Measurements from ENCODE around the gene SLC9A7. TPM values are rescaled to one million over a fixed set of nuclear protein-coding genes. Genes with fewer than 3 reads are reported as not detected.

The SLC9A7 gene
- total RNA-seq, 4 donors from 2014 or later = 0.82 to 29.2 (median 2.3) TPM

DNA sequence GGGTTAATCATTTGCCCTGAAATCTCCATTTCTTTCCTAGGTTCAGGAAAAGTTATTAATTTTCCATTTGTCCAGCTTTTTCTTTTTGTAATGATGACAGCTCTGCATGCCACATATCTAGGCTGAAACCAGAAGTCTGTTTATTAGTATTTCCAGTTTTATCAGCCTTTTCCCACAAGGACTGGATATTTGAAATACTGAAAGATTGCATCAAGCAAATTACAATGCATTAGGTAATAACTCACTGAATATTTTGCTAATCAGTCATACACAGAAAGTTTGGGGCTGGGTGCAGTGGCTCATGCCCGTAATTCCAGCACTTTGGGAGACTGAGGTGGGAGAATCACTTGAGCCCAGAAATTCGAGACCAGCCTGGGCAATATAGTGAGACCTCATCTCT, 21.5 kb downstream of the SLC9A7 start:
- no peak for DNase-seq
- Histone ChIP-seq H3K27me3 (no peaks in the 10 kb centered on the region), H3K4me1 (no peaks in the 10 kb centered on the region), H3K27ac (no peak overlapping the region), H3K36me3 (no peaks in the 10 kb centered on the region), H3K4me3 (no peak overlapping the region), H3K9me3 (no peaks in the 10 kb centered on the region)
- TF ChIP-seq POLR2AphosphoS5 (IDR thresholded peaks at IDR 0.05) (no peak), POLR2A (IDR thresholded peaks at IDR 0.05) (no peak), EP300 (IDR thresholded peaks at IDR 0.05; ENCODE audit: low read depth) (no peak)
- TF ChIP-seq, protein P1, sequence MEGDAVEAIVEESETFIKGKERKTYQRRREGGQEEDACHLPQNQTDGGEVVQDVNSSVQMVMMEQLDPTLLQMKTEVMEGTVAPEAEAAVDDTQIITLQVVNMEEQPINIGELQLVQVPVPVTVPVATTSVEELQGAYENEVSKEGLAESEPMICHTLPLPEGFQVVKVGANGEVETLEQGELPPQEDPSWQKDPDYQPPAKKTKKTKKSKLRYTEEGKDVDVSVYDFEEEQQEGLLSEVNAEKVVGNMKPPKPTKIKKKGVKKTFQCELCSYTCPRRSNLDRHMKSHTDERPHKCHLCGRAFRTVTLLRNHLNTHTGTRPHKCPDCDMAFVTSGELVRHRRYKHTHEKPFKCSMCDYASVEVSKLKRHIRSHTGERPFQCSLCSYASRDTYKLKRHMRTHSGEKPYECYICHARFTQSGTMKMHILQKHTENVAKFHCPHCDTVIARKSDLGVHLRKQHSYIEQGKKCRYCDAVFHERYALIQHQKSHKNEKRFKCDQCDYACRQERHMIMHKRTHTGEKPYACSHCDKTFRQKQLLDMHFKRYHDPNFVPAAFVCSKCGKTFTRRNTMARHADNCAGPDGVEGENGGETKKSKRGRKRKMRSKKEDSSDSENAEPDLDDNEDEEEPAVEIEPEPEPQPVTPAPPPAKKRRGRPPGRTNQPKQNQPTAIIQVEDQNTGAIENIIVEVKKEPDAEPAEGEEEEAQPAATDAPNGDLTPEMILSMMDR (IDR thresholded peaks at IDR 0.05) = no peak
- in situ Hi-C loops (cut with MboI; ENCODE audit: low pct_ligation_motif_present in 1 of 4, low pct_unique_long_range_greater_than_20kb in 1 of 4, low sequenced_read_pairs in 3 of 4) (no loop called here), intact Hi-C loops (cut with DNase I; ENCODE audit: low total_unique reads) (no loop called here)
- WGBS, 2 donors (ENCODE audit: low coverage in 1 of 2) = 35% methylated on average over 2 of the region's 2 CpGs; no CpG with 5 or more reads in 1 of the 2 donors

DNA sequence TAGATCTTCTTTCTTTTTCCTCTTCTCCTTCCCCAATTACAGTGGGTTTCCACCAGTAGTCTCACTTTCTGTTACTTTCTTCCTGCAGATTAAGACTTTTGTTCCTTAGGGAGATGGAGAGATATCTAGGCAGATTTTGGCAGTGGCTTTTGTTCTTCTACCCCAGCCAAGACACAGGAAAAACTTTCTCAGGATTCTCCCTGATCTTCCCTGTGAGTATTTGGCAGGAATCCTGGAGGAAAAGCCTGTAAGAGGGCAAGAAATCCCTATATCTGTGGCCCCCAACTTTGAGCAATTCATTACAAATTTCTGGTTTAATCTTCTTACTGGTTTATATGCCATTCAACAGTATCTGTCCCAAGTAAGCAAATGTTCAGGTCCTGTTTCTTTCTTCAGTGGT, 21.9 kb downstream of the SLC9A7 start:
- no peaks in the 10 kb centered on the region for H3K4me1 ChIP-seq
- in situ Hi-C loops (cut with MboI; ENCODE audit: low pct_ligation_motif_present in 1 of 4, low pct_unique_long_range_greater_than_20kb in 1 of 4, low sequenced_read_pairs in 3 of 4) = no loop called here
- H3K27ac ChIP-seq = no peak overlapping the region
- no peak overlapping the region for H3K4me3 ChIP-seq
- no peaks in the 10 kb centered on the region for H3K9me3 ChIP-seq
- TF ChIP-seq, protein P1 (IDR thresholded peaks at IDR 0.05) = no peak
- TF ChIP-seq POLR2AphosphoS5 (IDR thresholded peaks at IDR 0.05) = no peak
- no peak for TF ChIP-seq POLR2A (IDR thresholded peaks at IDR 0.05)
- no peak for TF ChIP-seq EP300 (IDR thresholded peaks at IDR 0.05; ENCODE audit: low read depth)
- H3K36me3 ChIP-seq = no peaks in the 10 kb centered on the region
- H3K27me3 ChIP-seq = no peaks in the 10 kb centered on the region
- intact Hi-C loops (cut with DNase I; ENCODE audit: low total_unique reads) = no loop called here
- no peak for DNase-seq

DNA sequence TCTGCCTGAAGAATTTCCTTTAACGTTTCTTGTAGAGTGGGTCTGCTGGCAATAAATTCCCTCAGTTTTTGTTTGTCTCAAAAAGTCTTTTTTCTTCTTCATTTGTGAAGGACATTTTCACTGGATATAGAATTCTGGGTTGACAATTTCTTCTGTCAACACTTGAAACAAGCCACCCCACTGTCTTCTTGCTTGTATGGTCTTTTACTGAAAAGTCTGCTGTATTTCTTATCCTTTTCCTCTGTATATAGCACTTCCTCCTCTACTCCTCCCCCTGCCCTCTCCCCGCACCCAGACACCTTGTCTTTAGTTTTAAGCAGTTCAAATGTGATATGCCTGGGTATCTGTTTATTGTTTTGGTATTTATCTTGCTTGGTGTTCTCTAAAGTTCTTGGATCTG, 23.3 kb downstream of the SLC9A7 start:
- TF ChIP-seq POLR2A (IDR thresholded peaks at IDR 0.05) = no peak
- TF ChIP-seq, protein P1 (IDR thresholded peaks at IDR 0.05) = no peak
- no peak for TF ChIP-seq EP300 (IDR thresholded peaks at IDR 0.05; ENCODE audit: low read depth)
- no peak for TF ChIP-seq POLR2AphosphoS5 (IDR thresholded peaks at IDR 0.05)
- H3K9me3 ChIP-seq = no peaks in the 10 kb centered on the region
- no peaks in the 10 kb centered on the region for H3K36me3 ChIP-seq
- intact Hi-C loops (cut with DNase I; ENCODE audit: low total_unique reads) = no loop called here
- no peaks in the 10 kb centered on the region for H3K4me1 ChIP-seq
- H3K4me3 ChIP-seq = no peak overlapping the region
- DNase-seq = no peak
- no peaks in the 10 kb centered on the region for H3K27me3 ChIP-seq
- in situ Hi-C loops (cut with MboI; ENCODE audit: low pct_ligation_motif_present in 1 of 4, low pct_unique_long_range_greater_than_20kb in 1 of 4, low sequenced_read_pairs in 3 of 4) = no loop called here
- no peak overlapping the region for H3K27ac ChIP-seq
- 77 to 100% methylated on average over 1 to 2 of the region's 2 CpGs for WGBS, 2 donors (ENCODE audit: low coverage in 1 of 2)

DNA sequence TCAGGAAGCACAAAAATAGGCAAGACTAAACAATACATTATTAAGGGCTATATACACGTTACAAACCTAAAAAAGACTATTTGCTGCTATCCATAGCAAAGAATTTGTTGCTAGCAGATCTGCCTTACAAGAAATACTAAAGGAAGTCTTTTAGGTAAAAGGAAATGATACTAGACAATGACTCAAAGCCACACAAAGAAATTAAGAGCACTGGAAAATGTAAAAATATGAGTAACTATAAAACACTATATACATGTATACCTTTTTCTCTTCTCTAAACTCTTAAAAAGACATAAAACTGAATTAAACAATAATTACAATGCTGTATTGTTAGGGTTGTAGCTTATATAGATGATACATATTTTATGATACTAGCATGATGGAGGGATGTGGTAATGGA, 25.7 kb downstream of the SLC9A7 start:
- H3K36me3 ChIP-seq = no peaks in the 10 kb centered on the region
- 50 to 60% methylated on average over 1 of the region's 1 CpG for WGBS, 2 donors (ENCODE audit: low coverage in 1 of 2)
- no peak for DNase-seq
- TF ChIP-seq, protein P1 (IDR thresholded peaks at IDR 0.05) = no peak
- TF ChIP-seq EP300 (IDR thresholded peaks at IDR 0.05; ENCODE audit: low read depth) (no peak), POLR2AphosphoS5 (IDR thresholded peaks at IDR 0.05) (no peak), POLR2A (IDR thresholded peaks at IDR 0.05) (no peak)
- H3K27me3 ChIP-seq = no peaks in the 10 kb centered on the region
- H3K9me3 ChIP-seq = no peaks in the 10 kb centered on the region
- no peaks in the 10 kb centered on the region for H3K4me1 ChIP-seq
- no peak overlapping the region for H3K4me3 ChIP-seq
- in situ Hi-C loops (cut with MboI; ENCODE audit: low pct_ligation_motif_present in 1 of 4, low pct_unique_long_range_greater_than_20kb in 1 of 4, low sequenced_read_pairs in 3 of 4) (no loop called here), intact Hi-C loops (cut with DNase I; ENCODE audit: low total_unique reads) (no loop called here)
- H3K27ac ChIP-seq = no peak overlapping the region

Data from transverse colon (tissue), 4 donors.